WTC11 (cell line): ENCODE measurements around the gene KCNIP1. TPM values are rescaled to one million over a fixed set of nuclear protein-coding genes. Genes with fewer than 3 reads are reported as not detected.
A peak's percentile ranks its signal among the peaks of the same experiment; 100 is the strongest.

Experiments used
- ATAC-seq: fragments of 200-7000 bp; cut with Tn5 transposase; 2 replicates; pipeline ENCODE4 v1.10.0; 2021; ENCODE audit warnings: mild to moderate bottlenecking, moderate library complexity
- CTCF ChIA-PET: fragments of 300-600 bp; sonication (Branson Sonifier 250); formaldehyde crosslinking; loops from one replicate; lab custom pipeline; 2021; ENCODE audit warnings: antibody characterized with exemption; lab: Charles Lee
- POLR2A ChIA-PET: fragments of 350-600 bp; sonication (Branson Sonifier 250); formaldehyde crosslinking; loops from one replicate; lab custom pipeline; 2021; ENCODE audit warnings: antibody characterized with exemption; lab: Charles Lee
- DNase-seq: peaks from one replicate; pipeline ENCODE4 v3.0.0; 2021; ENCODE audit warnings: low spot score
- H3K27ac Mint-ChIP-seq: 2 replicates; pipeline ENCODE4 v1.8.0; 2021; ENCODE audit warnings: mixed read lengths
- H3K27me3 Mint-ChIP-seq: 2 replicates; pipeline ENCODE4 v1.8.0; 2021; ENCODE audit warnings: low read depth, mild to moderate bottlenecking, moderate library complexity, mixed read lengths
- H3K36me3 Mint-ChIP-seq: 2 replicates; pipeline ENCODE4 v1.8.0; 2021; ENCODE audit warnings: mixed read lengths
- H3K4me1 Mint-ChIP-seq: 2 replicates; pipeline ENCODE4 v1.8.0; 2022; ENCODE audit warnings: mixed read lengths
- H3K4me3 Mint-ChIP-seq: 2 replicates; pipeline ENCODE4 v1.8.0; 2021; ENCODE audit warnings: mild to moderate bottlenecking, moderate library complexity, mixed read lengths
- H3K9me3 Mint-ChIP-seq: 2 replicates; pipeline ENCODE4 v1.8.0; 2021; ENCODE audit warnings: mixed read lengths
- ATF1 ChIP-seq: sonication (generic); formaldehyde crosslinking; IDR thresholded peaks from 2 replicates; pipeline ENCODE4 v1.8.1; 2023; ENCODE audit warnings: mild to moderate bottlenecking, moderate library complexity, missing genetic modification reagents
- ATF2 ChIP-seq: sonication (generic); formaldehyde crosslinking; IDR thresholded peaks from 2 replicates; pipeline ENCODE4 v1.8.1; 2022; ENCODE audit warnings: low read depth, missing genetic modification reagents, borderline replicate concordance
- ATF6 ChIP-seq: sonication (generic); formaldehyde crosslinking; IDR thresholded peaks from 2 replicates; pipeline ENCODE4 v1.8.1; 2023; ENCODE audit warnings: mild to moderate bottlenecking, missing genetic modification reagents
- CBFB ChIP-seq: sonication (generic); formaldehyde crosslinking; IDR thresholded peaks from 2 replicates; pipeline ENCODE4 v1.8.1; 2022; ENCODE audit warnings: mild to moderate bottlenecking, low read depth, missing genetic modification reagents
- CREM ChIP-seq: sonication (generic); formaldehyde crosslinking; IDR thresholded peaks from 2 replicates; pipeline ENCODE4 v1.8.1; 2022; ENCODE audit warnings: mild to moderate bottlenecking, missing genetic modification reagents, moderate library complexity
- FOXJ3 ChIP-seq: sonication (generic); formaldehyde crosslinking; IDR thresholded peaks from 2 replicates; pipeline ENCODE4 v1.9.0; 2021; ENCODE audit warnings: missing genetic modification reagents, mild to moderate bottlenecking, borderline replicate concordance
- GTF2I ChIP-seq: fragments of 250-450 bp; sonication (Bioruptor Pico); conservative IDR thresholded peaks from 2 replicates; pipeline ENCODE4 v1.4.0; 2021; ENCODE audit warnings: mild to moderate bottlenecking
- NR1H2 ChIP-seq: sonication (generic); formaldehyde crosslinking; IDR thresholded peaks from 2 replicates; pipeline ENCODE4 v1.9.0; 2021; ENCODE audit warnings: mild to moderate bottlenecking, moderate library complexity, missing genetic modification reagents
- OVOL2 ChIP-seq: fragments of 250-450 bp; sonication (Bioruptor Pico); IDR thresholded peaks from 2 replicates; pipeline ENCODE4 v1.9.0; 2021; ENCODE audit warnings: mild to moderate bottlenecking, borderline replicate concordance
- PRDM15 ChIP-seq: sonication (generic); formaldehyde crosslinking; IDR thresholded peaks from 2 replicates; pipeline ENCODE4 v1.8.0; 2022; ENCODE audit warnings: missing genetic modification reagents
- PRRX2 ChIP-seq: fragments of 250-450 bp; sonication (Bioruptor Pico); IDR thresholded peaks from 2 replicates; pipeline ENCODE4 v1.8.0; 2021; ENCODE audit warnings: mild to moderate bottlenecking
- SMAD3 ChIP-seq: sonication (generic); formaldehyde crosslinking; IDR thresholded peaks from 2 replicates; pipeline ENCODE4 v1.8.0; 2022; ENCODE audit warnings: missing genetic modification reagents, mild to moderate bottlenecking, borderline replicate concordance
- SMAD4 ChIP-seq: sonication (generic); formaldehyde crosslinking; IDR thresholded peaks from 2 replicates; pipeline ENCODE4 v1.8.0; 2022; ENCODE audit warnings: mild to moderate bottlenecking, missing genetic modification reagents
- TCF7 ChIP-seq: sonication (generic); formaldehyde crosslinking; IDR thresholded peaks from 2 replicates; pipeline ENCODE4 v1.8.0; 2022; ENCODE audit warnings: mild to moderate bottlenecking, low read depth, missing genetic modification reagents, moderate library complexity
- ZBTB43 ChIP-seq: sonication (generic); formaldehyde crosslinking; IDR thresholded peaks from 2 replicates; pipeline ENCODE4 v1.8.1; 2023; ENCODE audit warnings: mild to moderate bottlenecking, missing genetic modification reagents
- ZNF317 ChIP-seq: sonication (generic); formaldehyde crosslinking; IDR thresholded peaks from 2 replicates; pipeline ENCODE4 v1.8.1; 2023; ENCODE audit warnings: low read depth, mild to moderate bottlenecking, moderate library complexity, missing genetic modification reagents, borderline replicate concordance
- ZNF423 ChIP-seq: fragments of 250-450 bp; sonication (Bioruptor Pico); IDR thresholded peaks from 2 replicates; pipeline ENCODE4 v2.1.2; 2022; ENCODE audit warnings: mild to moderate bottlenecking, moderate library complexity
- total RNA-seq: library from RNA; stranded (reverse); gene quantifications from 3 replicates; pipeline ENCODE4 v1.2.3, GENCODE V29; 2021
- TF ChIP-seq, protein P1 (sequence below): fragments of 250-450 bp; sonication (Bioruptor Pico); conservative IDR thresholded peaks from 2 replicates; pipeline ENCODE4 v1.9.0; 2021; ENCODE audit warnings: mild to moderate bottlenecking
- TF ChIP-seq, protein P2 (sequence below): sonication (generic); formaldehyde crosslinking; IDR thresholded peaks from 2 replicates; pipeline ENCODE4 v1.8.0; 2023; ENCODE audit warnings: missing genetic modification reagents
- TF ChIP-seq, protein P3 (sequence below): fragments of 250-450 bp; sonication (Bioruptor Pico); IDR thresholded peaks from 2 replicates; pipeline ENCODE4 v1.9.0; 2021; ENCODE audit warnings: mild to moderate bottlenecking

Gene KCNIP1
- total RNA-seq, 1 experiment from 2014 or later: 0.59 TPM

- TF ChIP-seq PRDM15 (CRISPR knock-in tag) (no peak), FOXJ3 (no peak), SMAD4 (CRISPR knock-in tag) (no peak), ATF1 (CRISPR knock-in tag) (no peak), CREM (CRISPR knock-in tag) (no peak)
- TF ChIP-seq, protein P1, sequence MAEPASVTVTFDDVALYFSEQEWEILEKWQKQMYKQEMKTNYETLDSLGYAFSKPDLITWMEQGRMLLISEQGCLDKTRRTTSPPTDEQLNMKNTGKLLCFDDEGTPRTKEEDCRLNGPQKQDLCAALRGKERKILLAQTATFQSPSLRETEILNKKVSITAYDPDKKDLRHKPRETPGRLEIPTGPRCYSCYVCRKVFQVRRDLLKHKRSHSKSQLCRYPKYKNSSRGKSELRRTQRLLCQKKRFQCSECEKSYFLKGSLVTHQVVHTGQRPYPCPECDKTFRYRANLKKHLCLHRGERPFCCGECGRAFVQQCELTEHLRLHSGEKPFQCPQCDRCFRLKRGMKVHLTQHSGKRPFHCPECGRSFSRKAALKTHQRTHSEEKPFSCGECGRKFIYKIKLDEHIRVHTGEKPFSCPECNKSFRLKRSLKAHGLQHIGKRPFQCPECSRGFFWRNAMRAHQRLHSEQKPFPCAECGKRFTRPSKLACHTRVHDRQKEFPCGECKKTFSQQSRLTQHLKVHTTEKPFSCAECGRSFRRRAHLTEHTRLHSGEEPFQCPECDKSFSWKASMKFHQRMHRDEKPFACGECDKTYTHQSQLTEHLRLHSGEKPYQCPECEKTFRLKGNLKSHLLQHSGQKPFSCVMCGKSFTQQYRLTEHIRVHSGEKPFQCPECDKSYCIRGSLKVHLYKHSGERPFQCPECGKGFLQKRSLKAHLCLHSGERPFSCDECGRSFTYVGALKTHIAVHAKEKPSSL (CRISPR knock-in tag): no peak
- TF ChIP-seq, all 79 proteins: peak for 0
Measured at GRCh38 chr5:170481849-170482248, 22.0 kb upstream of the KCNIP1 start (continued).

DNA sequence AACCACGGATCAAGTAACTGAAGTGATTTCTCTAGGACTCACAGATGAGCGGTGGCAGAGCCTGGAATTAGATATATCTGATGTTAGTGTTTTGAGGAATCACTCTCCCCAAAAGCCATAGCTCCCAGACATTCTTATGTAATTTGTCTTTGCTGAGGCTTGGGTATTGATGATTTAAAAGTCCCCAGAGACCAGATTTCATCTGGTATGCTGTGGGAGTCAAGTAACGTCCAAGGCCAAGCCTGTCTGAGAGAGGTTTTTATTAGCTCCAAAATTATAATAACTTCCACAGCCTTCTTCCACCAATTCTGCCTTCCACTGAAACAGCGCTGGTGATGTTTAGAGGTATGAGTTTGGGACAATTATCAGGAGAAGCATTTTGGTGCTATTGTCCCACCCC is 21.3 kb upstream of the KCNIP1 start:
- no peak overlapping the region for H3K27ac Mint-ChIP-seq
- no peak overlapping the region for H3K4me3 Mint-ChIP-seq
- TF ChIP-seq PRRX2 (no peak), GTF2I (no peak), SMAD3 (no peak), NR1H2 (no peak), ATF2 (no peak), ZBTB43 (CRISPR knock-in tag) (no peak)
- ChIA-PET CTCF (no interaction called here), POLR2A (no interaction called here)
- DNase-seq (no peak), ATAC-seq (no peak)
- no peaks in the 10 kb centered on the region for H3K36me3 Mint-ChIP-seq
- H3K9me3 Mint-ChIP-seq: no peaks in the 10 kb centered on the region
- no peaks in the 10 kb centered on the region for H3K27me3 Mint-ChIP-seq
- peaks cover 7% of the 10 kb centered on the region; the same call in 1 of the 2 replicates for H3K4me1 Mint-ChIP-seq

- Mint-ChIP-seq H3K9me3 (no peaks in the 10 kb centered on the region), H3K27me3 (no peaks in the 10 kb centered on the region), H3K36me3 (no peaks in the 10 kb centered on the region), H3K4me3 (no peak overlapping the region), H3K4me1 (peaks cover 7% of the 10 kb centered on the region; the same call in 1 of the 2 replicates), H3K27ac (no peak overlapping the region)
- ChIA-PET CTCF (interaction anchor here (1.2 to 1.8 kb wide), 2 partner anchors 10 to 148 kb away, joined by 3 to 5 read pairs; no protein-coding TSS in a partner anchor), POLR2A (no interaction called here)
- DNase-seq (no peak), ATAC-seq (peak; percentile 52; the same call in 1 of the 2 replicates)
- no peak for TF ChIP-seq CBFB (CRISPR knock-in tag)
- TF ChIP-seq TCF7: no peak
- TF ChIP-seq, protein P2, sequence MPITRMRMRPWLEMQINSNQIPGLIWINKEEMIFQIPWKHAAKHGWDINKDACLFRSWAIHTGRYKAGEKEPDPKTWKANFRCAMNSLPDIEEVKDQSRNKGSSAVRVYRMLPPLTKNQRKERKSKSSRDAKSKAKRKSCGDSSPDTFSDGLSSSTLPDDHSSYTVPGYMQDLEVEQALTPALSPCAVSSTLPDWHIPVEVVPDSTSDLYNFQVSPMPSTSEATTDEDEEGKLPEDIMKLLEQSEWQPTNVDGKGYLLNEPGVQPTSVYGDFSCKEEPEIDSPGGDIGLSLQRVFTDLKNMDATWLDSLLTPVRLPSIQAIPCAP (CRISPR knock-in tag): no peak
- TF ChIP-seq ATF6 (CRISPR knock-in tag): no peak
- no peak for TF ChIP-seq ZNF423 (CRISPR knock-in tag)
- TF ChIP-seq ZNF317 (CRISPR knock-in tag): no peak
- no peak for TF ChIP-seq OVOL2 (CRISPR knock-in tag)
- TF ChIP-seq, protein P3, sequence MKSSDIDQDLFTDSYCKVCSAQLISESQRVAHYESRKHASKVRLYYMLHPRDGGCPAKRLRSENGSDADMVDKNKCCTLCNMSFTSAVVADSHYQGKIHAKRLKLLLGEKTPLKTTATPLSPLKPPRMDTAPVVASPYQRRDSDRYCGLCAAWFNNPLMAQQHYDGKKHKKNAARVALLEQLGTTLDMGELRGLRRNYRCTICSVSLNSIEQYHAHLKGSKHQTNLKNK (CRISPR knock-in tag): no peak
Measured at GRCh38 chr5:170483701-170484458, 19.9 kb upstream of the KCNIP1 start.
